ENCODE data around the gene ARAP3. TPM values are rescaled to one million over a fixed set of nuclear protein-coding genes. Genes with fewer than 3 reads are reported as not detected.

ARAP3 gene
- total and polyA plus RNA-seq, 12 donors: 10.8 to 27.3 (median 13.6) TPM

- Histone ChIP-seq H3K27ac (no peak overlapping the region), H3K4me3 (no peak overlapping the region), H3K36me3 (no peaks in the 10 kb centered on the region), H3K9me3 (no peaks in the 10 kb centered on the region), H3K27me3 (peaks cover 0 to 19% (median 5%) of the 10 kb centered on the region in 7 donors), H3K4me1 (peaks cover 0 to 21% (median 11%) of the 10 kb centered on the region in 9 donors)
- WGBS, 2 donors: 57 to 65% methylated on average over 14 of the region's 14 CpGs
- TF ChIP-seq CTCF (IDR thresholded peaks at IDR 0.05): no peak
- ATAC-seq: no peak
- DNase-seq: no peak
- intact Hi-C loops (cut with DNase I): no loop called here
Observed at GRCh38 chr5:141715346-141715905, 33.4 kb upstream of the ARAP3 start.

- H3K27ac ChIP-seq: no peak overlapping the region
- no peak overlapping the region for H3K4me3 ChIP-seq
- 71 to 73% methylated on average over 1 of the region's 1 CpG for WGBS, 2 donors
- H3K9me3 ChIP-seq: no peaks in the 10 kb centered on the region
- H3K27me3 ChIP-seq: peaks cover 0 to 19% (median 5%) of the 10 kb centered on the region in 7 donors
- ATAC-seq: no peak
- no peak for TF ChIP-seq CTCF (IDR thresholded peaks at IDR 0.05)
- no peak for DNase-seq
- peaks cover 0 to 21% (median 11%) of the 10 kb centered on the region in 9 donors for H3K4me1 ChIP-seq
- no peaks in the 10 kb centered on the region for H3K36me3 ChIP-seq
- intact Hi-C loops (cut with DNase I): no loop called here
Observed at GRCh38 chr5:141714542-141715310, 32.7 kb upstream of the ARAP3 start.

- peak overlapping the region in 1 of 10 donors; percentile 23 for H3K27ac ChIP-seq
- peaks cover 0 to 21% (median 11%) of the 10 kb centered on the region in 9 donors for H3K4me1 ChIP-seq
- no peak overlapping the region for H3K4me3 ChIP-seq
- DNase-seq: no peak
- intact Hi-C loops (cut with DNase I): no loop called here
- no peak for TF ChIP-seq CTCF (IDR thresholded peaks at IDR 0.05)
- H3K36me3 ChIP-seq: no peaks in the 10 kb centered on the region
- H3K9me3 ChIP-seq: no peaks in the 10 kb centered on the region
- peaks cover 0 to 19% (median 5%) of the 10 kb centered on the region in 7 donors for H3K27me3 ChIP-seq
- ATAC-seq: peak in 6 of 8 donors; percentile 21 to 49 (median 44)
- 60 to 68% methylated on average over 7 of the region's 7 CpGs for WGBS, 2 donors
Observed at GRCh38 chr5:141713616-141714309, 31.7 kb upstream of the ARAP3 start.

DNA sequence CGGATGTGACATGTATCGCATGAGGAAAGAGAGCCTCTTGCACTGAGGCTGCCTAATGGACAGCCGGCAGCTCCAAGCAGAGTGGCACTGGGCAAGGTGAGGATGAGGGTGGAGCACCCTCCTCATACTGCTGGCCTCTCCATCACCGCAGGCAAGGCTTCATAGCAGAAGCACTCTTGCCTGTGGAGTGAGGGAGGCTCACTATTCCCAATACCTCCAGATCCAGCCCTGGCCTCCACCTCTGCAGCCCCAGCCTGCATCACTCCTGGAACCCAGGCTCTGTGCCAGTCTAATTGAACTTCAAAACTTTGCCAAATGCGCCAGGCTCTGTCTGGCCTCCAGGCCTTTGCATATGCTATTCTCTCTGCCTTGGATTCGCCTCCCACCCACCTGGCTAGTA is 29.7 kb upstream of the ARAP3 start:
- TF ChIP-seq CTCF (IDR thresholded peaks at IDR 0.05): no peak
- ATAC-seq (no peak), DNase-seq (no peak)
- H3K9me3 ChIP-seq: no peaks in the 10 kb centered on the region
- no peak overlapping the region for H3K27ac ChIP-seq
- intact Hi-C loops (cut with DNase I): no loop called here
- peaks cover 0 to 21% (median 11%) of the 10 kb centered on the region in 9 donors for H3K4me1 ChIP-seq
- H3K27me3 ChIP-seq: peaks cover 0 to 18% (median 0%) of the 10 kb centered on the region in 7 donors
- H3K36me3 ChIP-seq: no peaks in the 10 kb centered on the region
- no peak overlapping the region for H3K4me3 ChIP-seq
- WGBS, 2 donors: 95 to 96% methylated on average over 6 of the region's 6 CpGs
